DND-41 (cell line): ENCODE data around the gene PARVA.

Source experiments
- ATAC-seq: fragments of 200-7000 bp; cut with Tn5 transposase; 3 replicates; pipeline ENCODE4 v1.9.1; 2021; ENCODE audit warnings: low read depth; ENCODE audit not compliant: insufficient read depth
- DNase-seq: peaks from one replicate; pipeline ENCODE4 v3.0.0-alpha.2; 2020
- H2AFZ ChIP-seq: 2 replicates; pipeline ENCODE4 v1.6.0; 2012; ENCODE audit warnings: low read depth, low read length
- H3K27ac ChIP-seq: 2 replicates; pipeline ENCODE4 v1.5.1; 2012; ENCODE audit warnings: low read length, inconsistent platforms
- H3K27me3 ChIP-seq: fragments of 200-600 bp; sonication (generic); 2 replicates; pipeline ENCODE4 v1.6.0; 2012; ENCODE audit warnings: low read length, mild to moderate bottlenecking, inconsistent platforms; ENCODE audit not compliant: insufficient read depth, poor library complexity
- H3K36me3 ChIP-seq: 2 replicates; pipeline ENCODE4 v1.5.1; 2012; ENCODE audit warnings: low read length, inconsistent platforms; ENCODE audit not compliant: insufficient read depth
- H3K4me1 ChIP-seq: 2 replicates; pipeline ENCODE4 v1.5.1; 2012; ENCODE audit warnings: mild to moderate bottlenecking, low read length; ENCODE audit not compliant: insufficient read depth
- H3K4me2 ChIP-seq: 2 replicates; pipeline ENCODE4 v1.6.0; 2012; ENCODE audit warnings: mild to moderate bottlenecking, moderate library complexity, low read length, inconsistent platforms; ENCODE audit not compliant: insufficient read depth
- H3K4me3 ChIP-seq, 2 experiments: fragments of 200-600 bp in 1 of 2; shearing (Covaris generic) in 1 of 2; 2 replicates each; pipeline ENCODE4 v1.5.1; 2012 to 2016; ENCODE audit warnings: inconsistent platforms in 2 of 2, low read length in 2 of 2, mild to moderate bottlenecking in 2 of 2, low read depth in 1 of 2, moderate library complexity in 1 of 2
- H3K79me2 ChIP-seq: 2 replicates; pipeline ENCODE4 v1.6.0; 2012; ENCODE audit warnings: low read length, inconsistent platforms; ENCODE audit not compliant: insufficient read depth
- H3K9ac ChIP-seq: 2 replicates; pipeline ENCODE4 v1.6.0; 2012; ENCODE audit warnings: low read depth, mild to moderate bottlenecking, inconsistent platforms, low read length, moderate library complexity
- H3K9me3 ChIP-seq: 2 replicates; pipeline ENCODE4 v1.5.1; 2012; ENCODE audit warnings: low read length, moderate library complexity, mild to moderate bottlenecking, inconsistent platforms; ENCODE audit not compliant: insufficient read depth, severe bottlenecking
- H4K20me1 ChIP-seq: 2 replicates; pipeline ENCODE4 v1.6.0; 2012; ENCODE audit warnings: low read length; ENCODE audit not compliant: insufficient read depth
- EZH2 ChIP-seq: IDR thresholded peaks from 3 replicates; pipeline ENCODE4 v1.6.1; 2012; ENCODE audit warnings: borderline replicate concordance, low read depth, mild to moderate bottlenecking, moderate library complexity, low read length, inconsistent platforms; ENCODE audit not compliant: severe bottlenecking
- TF ChIP-seq, protein P1 (sequence below): IDR thresholded peaks from 2 replicates; pipeline ENCODE4 v1.5.1; 2012; ENCODE audit warnings: borderline replicate concordance, low read length, moderate library complexity, mild to moderate bottlenecking; ENCODE audit not compliant: poor library complexity, severe bottlenecking; ENCODE audit errors: extremely low read depth

PARVA gene

DNA sequence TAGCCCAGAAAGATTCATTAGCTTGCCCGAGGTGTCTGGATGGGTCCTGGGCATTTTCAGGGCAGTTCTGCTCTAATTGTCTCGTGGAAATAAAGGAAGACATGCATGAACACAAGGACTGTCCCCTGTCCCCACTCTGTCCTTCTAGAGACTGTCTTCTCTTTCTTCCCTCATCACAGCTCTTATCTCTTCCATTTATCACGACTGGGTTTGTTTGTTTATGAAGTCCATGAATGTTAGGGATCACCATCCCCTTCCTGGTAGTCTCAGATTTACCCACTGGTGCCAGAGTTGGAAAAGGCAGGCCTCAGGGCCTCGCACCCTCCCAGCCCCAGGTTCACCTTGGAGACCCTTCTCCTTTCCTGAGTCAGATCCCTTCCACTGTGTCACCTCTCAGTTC, 134.8 kb downstream of the PARVA start:
- TF ChIP-seq EZH2, result no peak
- TF ChIP-seq, protein P1, sequence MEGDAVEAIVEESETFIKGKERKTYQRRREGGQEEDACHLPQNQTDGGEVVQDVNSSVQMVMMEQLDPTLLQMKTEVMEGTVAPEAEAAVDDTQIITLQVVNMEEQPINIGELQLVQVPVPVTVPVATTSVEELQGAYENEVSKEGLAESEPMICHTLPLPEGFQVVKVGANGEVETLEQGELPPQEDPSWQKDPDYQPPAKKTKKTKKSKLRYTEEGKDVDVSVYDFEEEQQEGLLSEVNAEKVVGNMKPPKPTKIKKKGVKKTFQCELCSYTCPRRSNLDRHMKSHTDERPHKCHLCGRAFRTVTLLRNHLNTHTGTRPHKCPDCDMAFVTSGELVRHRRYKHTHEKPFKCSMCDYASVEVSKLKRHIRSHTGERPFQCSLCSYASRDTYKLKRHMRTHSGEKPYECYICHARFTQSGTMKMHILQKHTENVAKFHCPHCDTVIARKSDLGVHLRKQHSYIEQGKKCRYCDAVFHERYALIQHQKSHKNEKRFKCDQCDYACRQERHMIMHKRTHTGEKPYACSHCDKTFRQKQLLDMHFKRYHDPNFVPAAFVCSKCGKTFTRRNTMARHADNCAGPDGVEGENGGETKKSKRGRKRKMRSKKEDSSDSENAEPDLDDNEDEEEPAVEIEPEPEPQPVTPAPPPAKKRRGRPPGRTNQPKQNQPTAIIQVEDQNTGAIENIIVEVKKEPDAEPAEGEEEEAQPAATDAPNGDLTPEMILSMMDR, result no peak
- H2AFZ ChIP-seq, result no peak overlapping the region
- H3K4me2 ChIP-seq, result no peak overlapping the region
- peaks cover 4% of the 10 kb centered on the region; the same call in 1 of the 2 replicates for H4K20me1 ChIP-seq
- peaks cover 32% of the 10 kb centered on the region for H3K27me3 ChIP-seq
- no peak overlapping the region for H3K9ac ChIP-seq
- H3K27ac ChIP-seq, result no peak overlapping the region
- no peaks in the 10 kb centered on the region for H3K79me2 ChIP-seq
- H3K4me3 ChIP-seq, result no peak overlapping the region
- ATAC-seq (no peak), DNase-seq (no peak)
- H3K4me1 ChIP-seq, result no peaks in the 10 kb centered on the region
- no peaks in the 10 kb centered on the region for H3K9me3 ChIP-seq
- H3K36me3 ChIP-seq, result no peaks in the 10 kb centered on the region

DNA sequence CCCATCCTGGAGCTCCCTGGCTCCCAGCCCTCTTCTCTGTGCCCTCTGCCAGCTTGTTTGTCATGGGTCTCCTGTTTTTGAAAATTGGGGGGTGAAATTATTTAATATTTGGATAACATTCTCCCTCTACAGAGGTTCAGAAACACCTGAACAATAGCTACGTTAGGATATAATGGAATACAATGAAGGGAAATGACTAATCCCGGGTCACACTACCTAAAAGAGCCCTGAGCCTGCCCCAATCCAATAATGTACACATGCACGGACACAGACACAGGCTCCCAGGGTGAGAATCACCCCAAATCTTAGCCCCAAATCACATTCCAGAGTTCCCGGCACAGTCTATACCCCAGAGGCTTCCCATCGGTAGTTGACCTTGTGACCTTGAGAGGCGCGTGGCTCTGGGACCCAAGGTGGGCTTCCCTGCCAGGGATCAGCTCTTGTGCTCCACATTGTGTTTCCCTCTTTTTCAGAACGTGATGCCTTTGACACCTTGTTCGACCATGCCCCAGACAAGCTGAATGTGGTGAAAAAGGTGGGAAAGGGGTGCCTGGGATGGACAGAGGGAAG, 135.5 kb downstream of the PARVA start:
- Histone ChIP-seq H3K4me2 (no peak overlapping the region), H3K4me3 (no peak overlapping the region), H3K9ac (no peak overlapping the region), H3K36me3 (no peaks in the 10 kb centered on the region), H3K4me1 (no peaks in the 10 kb centered on the region), H4K20me1 (peaks cover 4% of the 10 kb centered on the region; the same call in 1 of the 2 replicates), H3K9me3 (no peaks in the 10 kb centered on the region), H3K27me3 (peaks cover 28% of the 10 kb centered on the region), H3K27ac (no peak overlapping the region), H3K79me2 (no peaks in the 10 kb centered on the region), H2AFZ (no peak overlapping the region)
- no peak for TF ChIP-seq EZH2
- TF ChIP-seq, protein P1, result no peak
- no peak for ATAC-seq
- DNase-seq, result no peak

DNA sequence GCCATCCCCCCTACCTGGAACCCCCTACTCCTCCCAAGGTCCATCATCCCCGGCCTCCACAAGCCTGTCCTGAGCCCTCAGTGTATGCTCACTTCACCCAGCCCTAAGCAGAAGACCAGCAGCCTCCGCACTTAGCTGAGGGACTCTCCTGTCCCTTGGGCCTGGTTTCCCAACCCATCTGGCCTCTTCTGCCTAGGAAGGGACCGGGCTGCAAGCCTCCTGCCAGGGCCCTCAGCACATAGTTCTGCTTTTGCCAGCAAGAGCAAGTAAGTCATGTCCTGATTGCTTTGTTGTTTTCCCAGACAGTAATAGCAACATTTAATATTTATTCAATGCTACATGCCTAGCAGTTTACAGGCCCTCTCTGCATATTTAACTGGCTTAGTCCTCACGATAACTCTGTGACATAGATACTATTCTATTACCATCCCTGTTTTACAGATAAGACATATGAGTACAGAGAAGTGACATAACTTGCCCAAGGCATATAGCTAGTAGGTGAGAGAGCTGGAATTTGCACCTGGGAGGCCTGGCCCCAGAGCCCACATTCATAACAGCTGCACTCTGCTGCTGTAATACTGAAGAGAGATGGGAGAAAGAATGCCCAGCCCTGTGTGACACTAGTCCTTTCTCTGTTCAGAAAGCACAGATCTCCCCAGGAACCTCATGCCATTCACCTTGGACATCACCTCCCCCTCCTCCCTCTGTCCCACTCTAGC, 139.2 kb downstream of the PARVA start:
- no peaks in the 10 kb centered on the region for H3K36me3 ChIP-seq
- TF ChIP-seq EZH2, result no peak
- TF ChIP-seq, protein P1, result no peak
- DNase-seq, result no peak
- H4K20me1 ChIP-seq, result peaks cover 4% of the 10 kb centered on the region; the same call in 1 of the 2 replicates
- H3K27ac ChIP-seq, result no peak overlapping the region
- peaks cover 10% of the 10 kb centered on the region for H3K27me3 ChIP-seq
- no peak overlapping the region for H3K4me2 ChIP-seq
- H3K79me2 ChIP-seq, result no peaks in the 10 kb centered on the region
- H3K9ac ChIP-seq, result no peak overlapping the region
- no peak for ATAC-seq
- no peaks in the 10 kb centered on the region for H3K9me3 ChIP-seq
- H2AFZ ChIP-seq, result no peak overlapping the region
- no peaks in the 10 kb centered on the region for H3K4me1 ChIP-seq
- H3K4me3 ChIP-seq, result no peak overlapping the region
